ENCODE results near the gene RBM23. TPM values are rescaled to one million over a fixed set of nuclear protein-coding genes. Genes with fewer than 3 reads are reported as not detected.

Gene RBM23
- total RNA-seq, 2 experiments from 2014 or later: 55.0 to 56.0 TPM

- ChIA-PET POLR2A (interaction anchor here (0.6 kb wide), 1 partner anchor 343 kb away, joined by 3 read pairs; the partner anchor contains the start of gene DAD1), CTCF (no interaction called here)
- DNase-seq: no peak
- Mint-ChIP-seq H3K27ac (peak overlapping the region; percentile 26), H3K4me1 (ENCODE audit: low read depth) (peaks cover 24% of the 10 kb centered on the region), H3K36me3 (peaks cover 8% of the 10 kb centered on the region), H3K9me3 (no peaks in the 10 kb centered on the region), H3K4me3 (no peak overlapping the region), H3K27me3 (no peaks in the 10 kb centered on the region)
- intact Hi-C loops (cut with micrococcal nuclease): no loop called here
These were observed 13.2 kb upstream of the RBM23 start for GRCh38 chr14:22932146-22932545.

- H3K36me3 Mint-ChIP-seq: peaks cover 20% of the 10 kb centered on the region
- H3K4me1 Mint-ChIP-seq (ENCODE audit: low read depth): peaks cover 37% of the 10 kb centered on the region
- H3K27ac Mint-ChIP-seq: no peak overlapping the region
- POLR2A ChIA-PET: interaction anchor here (0.6 to 4.4 kb wide), 10 partner anchors 11 to 341 kb away, joined by 3 to 47 read pairs (median 4); partner anchors contain the start of genes DAD1, HAUS4, OXA1L and RBM23
- CTCF ChIA-PET: interaction anchor here (0.7 to 4.6 kb wide), 36 partner anchors 8 to 1202 kb away, joined by 3 to 45 read pairs (median 4); partner anchors contain the start of genes AJUBA, CDH24, DAD1 and HAUS4
- intact Hi-C loops (cut with micrococcal nuclease): loop anchor here (1.0 kb wide), 7 partner anchors 11 to 341 kb away; partner anchors contain the start of genes DAD1, HAUS4, LRP10 and RBM23
- no peak overlapping the region for H3K4me3 Mint-ChIP-seq
- no peak for DNase-seq
- H3K27me3 Mint-ChIP-seq: no peaks in the 10 kb centered on the region
- no peaks in the 10 kb centered on the region for H3K9me3 Mint-ChIP-seq
These were observed 11.0 kb upstream of the RBM23 start for GRCh38 chr14:22929961-22930364.

GRCh38 chr14:22929104-22929960, 10.4 kb upstream of the RBM23 start, which contains the start of gene PRMT5:
Gene PRMT5, minus strand, starts transcription at chr14:22929376. Its CDS starts 15 bp downstream, at chr14:22929361.
- Mint-ChIP-seq H3K4me3 (no peak within 1 kb of the TSS), H3K36me3 (peaks cover 26% of the 10 kb centered on the region), H3K9me3 (no peaks in the 10 kb centered on the region), H3K27ac (no peak within 1 kb of the TSS), H3K27me3 (no peaks in the 10 kb centered on the region), H3K4me1 (ENCODE audit: low read depth) (peaks cover 37% of the 10 kb centered on the region)
- intact Hi-C loops (cut with micrococcal nuclease): loop anchor here (1.0 kb wide), 6 partner anchors 10 to 340 kb away; partner anchors contain the start of genes DAD1, LRP10 and RBM23
- ChIA-PET CTCF (interaction anchor here (0.7 to 4.6 kb wide), 34 partner anchors 9 to 1203 kb away, joined by 3 to 45 read pairs (median 5); partner anchors contain the start of genes AJUBA, CDH24, DAD1 and HAUS4), POLR2A (interaction anchor here (0.6 to 4.4 kb wide), 12 partner anchors 10 to 1404 kb away, joined by 3 to 47 read pairs (median 4); partner anchors contain the start of genes ACIN1, C14orf119, DAD1 and HAUS4)
- peak; percentile 98 for DNase-seq

- Mint-ChIP-seq H3K4me3 (no peak overlapping the region), H3K36me3 (peaks cover 34% of the 10 kb centered on the region), H3K9me3 (no peaks in the 10 kb centered on the region), H3K27me3 (no peaks in the 10 kb centered on the region), H3K4me1 (ENCODE audit: low read depth) (peaks cover 37% of the 10 kb centered on the region), H3K27ac (no peak overlapping the region)
- DNase-seq: peak; percentile 19
- ChIA-PET POLR2A (interaction anchor here (0.6 to 4.4 kb wide), 10 partner anchors 9 to 1404 kb away, joined by 3 to 47 read pairs (median 5); partner anchors contain the start of genes ACIN1, C14orf119, DAD1 and HAUS4), CTCF (interaction anchor here (1.0 to 4.6 kb wide), 16 partner anchors 10 to 372 kb away, joined by 3 to 45 read pairs (median 6); partner anchors contain the start of genes AJUBA, CDH24, HAUS4 and RBM23)
- intact Hi-C loops (cut with micrococcal nuclease): loop anchor here (1.0 kb wide), 6 partner anchors 9 to 339 kb away; partner anchors contain the start of genes DAD1, LRP10 and RBM23
These were observed 9.5 kb upstream of the RBM23 start for GRCh38 chr14:22928237-22929103.

- intact Hi-C loops (cut with micrococcal nuclease): no loop called here
- Mint-ChIP-seq H3K27me3 (no peaks in the 10 kb centered on the region), H3K36me3 (peaks cover 45% of the 10 kb centered on the region), H3K4me1 (ENCODE audit: low read depth) (peaks cover 25% of the 10 kb centered on the region), H3K27ac (no peak overlapping the region), H3K9me3 (no peaks in the 10 kb centered on the region), H3K4me3 (no peak overlapping the region)
- no peak for DNase-seq
- CTCF ChIA-PET: interaction anchor here (1.2 kb wide), 1 partner anchor 47 kb away, joined by 3 read pairs; no protein-coding TSS in a partner anchor
- POLR2A ChIA-PET: interaction anchor here (4.4 kb wide), 1 partner anchor 7 kb away, joined by 47 read pairs; the partner anchor contains the start of gene RBM23
These were observed 7.4 kb upstream of the RBM23 start for GRCh38 chr14:22926316-22926715.

GRCh38 chr14:22925513-22925912, 6.6 kb upstream of the RBM23 start:
- H3K27me3 Mint-ChIP-seq: no peaks in the 10 kb centered on the region
- H3K4me1 Mint-ChIP-seq (ENCODE audit: low read depth): peaks cover 25% of the 10 kb centered on the region
- intact Hi-C loops (cut with micrococcal nuclease): no loop called here
- ChIA-PET POLR2A (no interaction called here), CTCF (no interaction called here)
- peaks cover 50% of the 10 kb centered on the region for H3K36me3 Mint-ChIP-seq
- H3K27ac Mint-ChIP-seq: no peak overlapping the region
- no peaks in the 10 kb centered on the region for H3K9me3 Mint-ChIP-seq
- no peak for DNase-seq
- H3K4me3 Mint-ChIP-seq: no peak overlapping the region

- no peaks in the 10 kb centered on the region for H3K9me3 Mint-ChIP-seq
- ChIA-PET CTCF (interaction anchor here (1.3 kb wide), 1 partner anchor 59 kb away, joined by 3 read pairs; no protein-coding TSS in a partner anchor), POLR2A (interaction anchor here (0.6 kb wide), 1 partner anchor 342 kb away, joined by 3 read pairs; no protein-coding TSS in a partner anchor)
- peaks cover 62% of the 10 kb centered on the region for H3K36me3 Mint-ChIP-seq
- no peak for DNase-seq
- intact Hi-C loops (cut with micrococcal nuclease): no loop called here
- no peaks in the 10 kb centered on the region for H3K27me3 Mint-ChIP-seq
- H3K27ac Mint-ChIP-seq: no peak overlapping the region
- H3K4me3 Mint-ChIP-seq: no peak overlapping the region
- H3K4me1 Mint-ChIP-seq (ENCODE audit: low read depth): peaks cover 38% of the 10 kb centered on the region
These were observed 4.8 kb upstream of the RBM23 start for GRCh38 chr14:22923746-22924145.

GRCh38 chr14:22922294-22922693, 3.3 kb upstream of the RBM23 start:
- Mint-ChIP-seq H3K9me3 (no peaks in the 10 kb centered on the region), H3K4me1 (ENCODE audit: low read depth) (peaks cover 34% of the 10 kb centered on the region), H3K27ac (no peak overlapping the region), H3K27me3 (no peaks in the 10 kb centered on the region), H3K36me3 (peaks cover 65% of the 10 kb centered on the region), H3K4me3 (no peak overlapping the region)
- ChIA-PET CTCF (interaction anchor here (1.0 kb wide), 1 partner anchor 22 kb away, joined by 3 read pairs; no protein-coding TSS in a partner anchor), POLR2A (no interaction called here)
- intact Hi-C loops (cut with micrococcal nuclease): no loop called here
- no peak for DNase-seq

- ChIA-PET POLR2A (interaction anchor here (3.8 kb wide), 1 partner anchor 8 kb away, joined by 47 read pairs; the partner anchor contains the start of gene PRMT5), CTCF (interaction anchor here (0.6 to 5.4 kb wide), 5 partner anchors 9 to 66 kb away, joined by 3 to 45 read pairs (median 28); partner anchors contain the start of gene PRMT5)
- no peak overlapping the region for H3K4me3 Mint-ChIP-seq
- intact Hi-C loops (cut with micrococcal nuclease): no loop called here
- no peaks in the 10 kb centered on the region for H3K27me3 Mint-ChIP-seq
- no peak overlapping the region for H3K27ac Mint-ChIP-seq
- peaks cover 30% of the 10 kb centered on the region for H3K4me1 Mint-ChIP-seq (ENCODE audit: low read depth)
- no peak for DNase-seq
- H3K36me3 Mint-ChIP-seq: peaks cover 58% of the 10 kb centered on the region
- H3K9me3 Mint-ChIP-seq: no peaks in the 10 kb centered on the region
These were observed 1.7 kb upstream of the RBM23 start for GRCh38 chr14:22920697-22921096.

- no peak for DNase-seq
- CTCF ChIA-PET: interaction anchor here (0.9 to 5.4 kb wide), 8 partner anchors 10 to 349 kb away, joined by 3 to 45 read pairs (median 8); partner anchors contain the start of gene PRMT5
- Mint-ChIP-seq H3K9me3 (no peaks in the 10 kb centered on the region), H3K27me3 (no peaks in the 10 kb centered on the region), H3K4me1 (ENCODE audit: low read depth) (peaks cover 32% of the 10 kb centered on the region), H3K4me3 (peak overlapping the region; percentile 84), H3K27ac (peak overlapping the region; percentile 99), H3K36me3 (peaks cover 55% of the 10 kb centered on the region)
- POLR2A ChIA-PET: interaction anchor here (0.8 to 3.8 kb wide), 10 partner anchors 9 to 357 kb away, joined by 3 to 47 read pairs (median 4); partner anchors contain the start of genes DAD1, HAUS4, MRPL52 and PRMT5
- intact Hi-C loops (cut with micrococcal nuclease): loop anchor here (1.0 to 5.0 kb wide), 7 partner anchors 10 to 363 kb away; partner anchors contain the start of genes DAD1, HAUS4, LRP10 and OXA1L
These were observed 612 bp upstream of the RBM23 start for GRCh38 chr14:22919601-22919921.

All from activated CD4-positive, alpha-beta memory T cell treated with anti-CD3 and anti-CD28 coated beads for 36 hours (primary cell).